GM18505 (cell line): Measurements from ENCODE around the gene IMMP1L.
A peak's percentile ranks its signal among the peaks of the same experiment; 100 is the strongest.
"Not testable (repeated sequence)": the region's sequence is repeated elsewhere in the genome, so short reads cannot be mapped to it uniquely, and the experiment has no call there.

ENCODE experiments used
- ATAC-seq: cut with Tn5 transposase; IDR thresholded peaks from one replicate; pipeline ENCODE4 v1.9.1; 2021; ENCODE audit not compliant: unreplicated experiment
- POLR2A ChIP-seq: IDR thresholded peaks from 4 replicates; pipeline ENCODE4 v1.6.1; 2011; ENCODE audit warnings: borderline replicate concordance; ENCODE audit not compliant: insufficient read depth, insufficient read length; ENCODE audit errors: extremely low read depth

Gene IMMP1L, protein sequence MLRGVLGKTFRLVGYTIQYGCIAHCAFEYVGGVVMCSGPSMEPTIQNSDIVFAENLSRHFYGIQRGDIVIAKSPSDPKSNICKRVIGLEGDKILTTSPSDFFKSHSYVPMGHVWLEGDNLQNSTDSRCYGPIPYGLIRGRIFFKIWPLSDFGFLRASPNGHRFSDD

DNA sequence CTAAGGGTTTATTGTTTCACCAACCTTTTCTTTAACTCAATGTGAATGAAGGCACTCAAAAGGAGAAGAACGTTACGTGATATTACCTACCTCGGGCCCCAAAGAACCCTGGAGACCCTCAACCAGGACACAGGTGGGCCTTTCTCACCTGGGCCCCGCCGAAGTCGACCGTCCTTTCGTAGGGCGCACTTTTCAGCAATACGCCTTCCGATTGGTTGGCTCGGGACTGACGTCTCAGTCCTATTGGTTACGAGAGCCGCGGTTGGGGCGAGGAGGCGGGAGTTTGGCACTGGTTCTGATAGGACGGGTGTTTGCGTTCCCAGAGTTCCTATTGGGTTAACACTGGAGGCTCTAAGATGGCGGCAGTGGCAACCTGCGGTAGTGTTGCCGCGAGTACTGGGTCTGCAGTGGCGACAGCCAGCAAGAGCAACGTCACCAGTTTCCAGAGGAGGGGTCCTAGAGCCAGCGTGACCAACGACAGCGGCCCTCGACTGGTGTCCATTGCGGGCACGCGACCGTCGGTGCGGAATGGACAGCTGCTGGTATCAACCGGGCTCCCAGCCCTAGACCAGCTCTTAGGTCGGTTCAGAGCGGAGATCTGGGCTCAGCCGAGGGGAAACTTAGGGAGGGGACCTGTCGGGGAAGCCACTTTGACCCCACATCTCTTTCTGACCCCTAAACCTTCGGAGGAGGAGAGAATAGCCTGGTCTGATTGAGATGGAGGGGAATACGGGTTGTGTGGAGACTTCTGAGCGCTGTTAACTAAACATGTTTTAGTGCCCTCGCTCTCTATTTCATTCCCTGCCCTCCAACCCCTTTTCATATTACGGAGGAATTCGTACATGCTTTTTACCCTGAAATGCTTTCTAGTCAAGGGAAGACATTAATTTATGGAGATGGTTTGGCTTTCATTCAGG, at the start of gene IMMP1L, which contains the start of gene ELP4:
IMMP1L (minus strand) TSS at position 194 of the 917 bp plus-strand sequence. CDS start 46,346 bp downstream, outside the sequence.
ELP4 (plus strand) TSS at position 339 of the 917 bp plus-strand sequence; CDS start at position 357, 18 bp downstream.
- TF ChIP-seq POLR2A = peak; percentile 92

DNA sequence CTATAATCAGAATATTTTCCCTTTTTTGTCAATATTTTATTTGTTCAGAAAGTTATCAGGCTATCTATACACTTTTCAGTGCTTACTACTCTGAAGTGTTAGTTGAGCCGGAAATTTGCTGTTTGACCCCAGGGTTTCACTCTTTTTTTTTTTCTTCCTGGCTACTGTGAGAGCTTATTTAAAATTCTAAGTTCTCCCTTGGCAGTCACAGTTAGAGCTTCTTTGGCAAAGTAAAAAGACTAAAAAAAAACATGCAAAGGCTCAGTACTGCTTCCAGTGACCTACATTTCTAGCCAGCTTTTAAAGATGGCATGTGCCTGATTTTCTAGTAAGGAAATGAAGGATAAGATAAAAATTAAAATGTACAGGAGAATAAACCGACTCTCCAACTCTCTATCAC, 48.6 kb upstream of the IMMP1L start:
- ATAC-seq = no peak
- TF ChIP-seq POLR2A = no peak

More for the DNA sequence above, at the start of gene IMMP1L, which contains the start of gene ELP4:
- peak; percentile 100 for ATAC-seq

DNA sequence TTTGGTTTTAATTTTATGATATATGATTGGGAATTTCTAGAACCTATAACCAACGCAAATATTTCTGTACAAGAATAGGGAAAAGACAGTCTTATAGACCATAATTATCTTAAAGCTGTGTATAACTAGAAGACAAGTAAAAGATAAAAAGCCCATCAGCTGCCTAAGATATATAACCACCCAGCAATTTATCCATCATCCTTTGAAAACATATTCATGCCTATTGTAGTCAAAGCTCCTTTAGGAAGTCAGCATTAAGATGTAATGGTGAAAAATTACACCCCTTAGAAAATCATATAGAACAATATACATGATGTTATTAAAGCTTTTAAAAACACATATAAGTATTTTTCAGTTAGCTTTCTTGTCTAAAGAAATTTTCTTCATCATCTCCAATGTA, 46.5 kb upstream of the IMMP1L start:
- no peak for ATAC-seq
- no peak for TF ChIP-seq POLR2A

DNA sequence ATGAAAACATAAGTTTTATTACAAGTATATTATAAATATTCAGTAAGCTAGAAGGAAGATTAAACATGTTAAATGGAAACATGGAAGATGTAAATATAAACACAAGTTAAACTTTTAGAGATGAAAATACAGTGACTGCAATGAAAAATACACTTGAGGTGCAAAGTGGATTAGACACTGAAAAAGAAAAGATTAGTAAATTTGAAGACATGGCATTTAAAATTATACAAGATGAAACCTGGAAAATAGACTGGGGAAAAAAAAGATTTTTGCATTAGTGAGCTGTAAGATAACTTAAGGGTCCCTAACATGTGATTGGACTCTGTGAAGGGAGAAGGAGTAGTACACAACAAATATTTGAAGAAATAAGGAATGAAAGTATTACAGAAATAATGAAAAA, 33.4 kb upstream of the IMMP1L start:
- ATAC-seq = no peak
- no peak for TF ChIP-seq POLR2A

DNA sequence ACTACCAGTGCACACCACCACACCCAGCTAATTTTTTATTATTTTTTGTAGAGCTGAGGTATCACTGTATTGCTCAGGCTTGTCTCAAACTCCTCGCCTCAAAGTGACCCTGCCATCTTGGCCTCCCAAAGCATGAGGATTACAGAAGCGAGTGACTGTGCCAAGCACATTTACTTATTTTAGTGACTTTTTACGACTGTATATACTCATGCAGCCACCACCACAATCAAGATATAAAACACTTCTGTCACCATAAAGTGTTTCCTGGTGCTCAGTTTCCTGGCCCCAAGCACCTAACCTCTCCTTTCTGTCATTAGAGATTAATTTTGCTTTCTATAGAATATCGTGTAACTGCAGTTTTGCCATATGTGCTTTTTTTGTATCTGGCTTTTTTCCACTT, 26.1 kb upstream of the IMMP1L start:
- TF ChIP-seq POLR2A = no peak
- ATAC-seq = no peak

DNA sequence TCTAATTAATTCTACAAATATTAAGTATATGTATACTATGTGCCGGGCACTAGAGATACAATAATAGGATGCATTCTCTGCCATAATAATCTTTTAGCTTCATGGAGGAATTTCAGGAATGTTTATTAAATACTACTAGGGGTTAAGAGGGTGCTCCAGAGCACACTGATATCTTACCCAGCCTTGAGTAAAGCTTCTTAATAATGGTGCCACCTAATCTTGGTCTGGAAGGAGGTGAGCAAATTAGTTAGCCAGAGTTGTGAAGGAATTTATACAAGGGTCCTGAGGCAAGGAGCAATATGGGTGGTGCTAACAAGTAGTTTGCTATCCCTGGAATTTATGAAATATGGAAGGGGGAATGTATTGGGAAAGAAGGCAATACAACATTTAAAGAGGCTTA, 21.9 kb upstream of the IMMP1L start:
- TF ChIP-seq POLR2A = no peak
- ATAC-seq = no peak

GRCh38 chr11:31529701-31530100, 20.3 kb upstream of the IMMP1L start:
- no peak for ATAC-seq
- TF ChIP-seq POLR2A = no peak

DNA sequence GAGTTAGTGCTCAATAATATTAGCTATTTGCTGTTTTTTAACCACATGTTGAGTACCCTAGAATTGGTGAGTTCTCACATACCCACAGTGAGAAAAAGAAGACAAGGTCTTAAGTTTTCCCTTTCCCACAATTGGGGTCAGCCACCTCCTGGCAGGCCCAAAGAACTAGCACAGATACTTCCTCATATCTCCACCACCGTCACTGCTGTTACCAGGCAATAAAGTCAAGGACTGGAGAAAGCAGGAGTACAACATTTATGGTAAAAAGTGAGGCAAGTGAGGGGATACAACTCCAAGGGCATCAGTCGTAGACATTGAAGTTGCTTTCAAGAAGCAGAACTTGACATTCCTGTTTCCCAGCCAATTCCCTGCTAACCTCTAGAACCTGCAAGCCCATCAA, 19.8 kb upstream of the IMMP1L start:
- no peak for ATAC-seq
- no peak for TF ChIP-seq POLR2A

DNA sequence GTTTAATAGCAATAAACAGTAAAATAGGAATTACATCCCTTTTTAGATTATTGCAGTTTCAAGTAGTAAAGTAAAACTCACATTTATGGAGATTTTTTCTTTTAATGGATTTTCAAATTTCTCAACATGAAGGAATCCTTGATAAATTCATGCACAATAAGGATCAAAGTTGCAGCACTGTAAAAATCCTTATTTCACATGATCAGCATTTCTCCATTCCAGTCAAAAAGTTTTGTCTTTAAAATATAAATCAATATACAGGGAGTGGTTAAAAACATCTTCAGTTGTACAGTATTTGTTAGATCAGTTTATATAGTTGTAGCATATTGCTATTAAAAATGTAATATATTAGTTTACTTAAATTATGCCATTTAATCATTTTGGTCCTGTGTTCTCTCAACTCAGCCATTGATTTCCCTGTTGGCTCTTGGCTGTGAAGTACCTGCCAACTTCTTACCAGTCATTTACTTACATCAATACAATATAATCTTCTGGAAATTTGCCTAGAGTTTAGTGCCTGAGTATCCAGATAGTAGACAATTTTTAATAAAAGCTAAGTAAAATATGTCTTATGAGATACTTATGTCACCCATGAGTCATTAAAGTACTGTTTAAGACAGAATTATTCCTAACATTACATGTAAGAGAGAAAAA, 12.2 kb upstream of the IMMP1L start:
- no peak for ATAC-seq
- TF ChIP-seq POLR2A = no peak

DNA sequence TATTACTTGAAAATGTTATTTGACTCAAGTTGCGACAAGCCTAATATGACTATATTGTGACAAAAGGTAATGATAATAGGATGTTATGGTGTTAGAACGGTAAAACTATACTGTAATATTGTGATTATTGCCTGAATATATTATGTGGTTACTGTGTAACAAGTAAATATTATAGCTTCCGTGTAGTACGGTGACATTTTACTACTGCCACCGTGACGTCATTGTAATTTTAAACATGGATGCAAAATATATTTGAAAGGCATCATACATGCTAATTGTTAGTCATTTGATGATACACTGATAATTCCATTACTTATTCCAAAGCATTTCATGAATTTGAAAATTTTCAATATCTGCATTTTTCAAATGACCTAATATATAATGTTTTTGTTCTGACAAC, 2.7 kb upstream of the IMMP1L start:
- no peak for TF ChIP-seq POLR2A
- no peak for ATAC-seq

DNA sequence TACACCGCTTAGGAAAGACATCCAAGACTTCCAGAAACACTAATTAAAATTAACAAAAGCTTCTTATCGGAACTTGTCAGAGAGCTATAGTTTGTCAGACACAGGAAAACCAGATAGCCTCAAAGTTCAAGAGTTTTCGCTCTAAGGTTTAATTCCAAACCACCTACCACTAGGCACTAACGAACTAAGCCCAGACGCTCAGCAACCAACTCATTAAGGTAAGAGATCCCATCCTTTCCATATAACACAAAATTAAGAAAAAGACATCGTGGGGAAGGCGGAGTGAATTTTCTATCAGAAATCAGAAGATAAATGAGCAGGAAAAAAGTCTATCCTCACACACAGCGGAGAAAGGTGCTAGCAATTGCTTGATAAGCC, 382 bp downstream of the IMMP1L start:
- no peak for TF ChIP-seq POLR2A
- peak; percentile 6 for ATAC-seq

GRCh38 chr11:31500560-31500959, 8.9 kb downstream of the IMMP1L start:
- TF ChIP-seq POLR2A = no peak
- ATAC-seq = no peak

- no peak for ATAC-seq
- TF ChIP-seq POLR2A = no peak
These were observed 9.7 kb downstream of the IMMP1L start for GRCh38 chr11:31499576-31500178.

- not testable (repeated sequence) for ATAC-seq
These were observed 15.7 kb downstream of the IMMP1L start for GRCh38 chr11:31493762-31494161.
